Naive B cell (primary cell): ENCODE results near the gene SYNC. TPM values are rescaled to one million over a fixed set of nuclear protein-coding genes. Genes with fewer than 3 reads are reported as not detected.
"Not testable (repeated sequence)": the region's sequence is repeated elsewhere in the genome, so short reads cannot be mapped to it uniquely, and the experiment has no call there.

Source experiments
- ATAC-seq, 2 donors: fragments of 150-1000 bp; cut with Tn5 transposase; 2 replicates each; pipeline ENCODE4 v1.10.0; 2021; ENCODE audit warnings: low read depth in 2 of 2, mild to moderate bottlenecking in 2 of 2, moderate library complexity in 2 of 2
- DNase-seq: peaks from one replicate; pipeline ENCODE4 v3.0.0; 2022
- H3K27ac Mint-ChIP-seq, 6 donors: one replicate each; pipeline ENCODE4 v1.8.0; 2020 to 2022; ENCODE audit warnings: mild to moderate bottlenecking in 6 of 6, mixed read lengths in 6 of 6, moderate library complexity in 5 of 6, inconsistent platforms in 2 of 6
- H3K27me3 Mint-ChIP-seq, 3 donors: one replicate each; pipeline ENCODE4 v1.8.0; 2021 to 2022; ENCODE audit warnings: mixed read lengths in 3 of 3, mild to moderate bottlenecking in 1 of 3
- H3K36me3 Mint-ChIP-seq, 2 donors: one replicate each; pipeline ENCODE4 v1.8.0; 2020 to 2022; ENCODE audit warnings: mixed read lengths in 2 of 2, inconsistent platforms in 1 of 2, mild to moderate bottlenecking in 1 of 2
- H3K4me1 Mint-ChIP-seq, 3 donors: one replicate each; pipeline ENCODE4 v1.8.0; 2020 to 2022; ENCODE audit warnings: mixed read lengths in 3 of 3, inconsistent platforms in 1 of 3, mild to moderate bottlenecking in 1 of 3, moderate library complexity in 1 of 3
- H3K4me3 Mint-ChIP-seq, 8 donors: one replicate each; pipeline ENCODE4 v1.8.0; 2020 to 2022; ENCODE audit warnings: mild to moderate bottlenecking in 8 of 8, mixed read lengths in 8 of 8, moderate library complexity in 8 of 8, inconsistent platforms in 2 of 8
- H3K9me3 Mint-ChIP-seq, 7 donors: one replicate each; pipeline ENCODE4 v1.8.0; 2020 to 2022; ENCODE audit warnings: mixed read lengths in 7 of 7, mild to moderate bottlenecking in 5 of 7, inconsistent platforms in 2 of 7, moderate library complexity in 1 of 7
- polyA plus RNA-seq, 6 donors: library from polyadenylated mRNA; unstranded; fragments of 300-500 nt; fragmentation: Illumina TruSeq; gene quantifications; one replicate each; pipeline ENCODE4 v1.2.3, GENCODE V29; 2021; ENCODE audit warnings: low read depth in 6 of 6

Gene SYNC
- polyA plus RNA-seq, 6 donors from 2014 or later, result not detected

- ATAC-seq (no peak), DNase-seq (no peak)
- Mint-ChIP-seq H3K4me3 (no peak overlapping the region), H3K27me3 (no peaks in the 10 kb centered on the region), H3K27ac (peak overlapping the region in 4 of 6 donors; percentile 11 to 94 (median 63)), H3K36me3 (peaks cover 0 to 10% of the 10 kb centered on the region in 2 donors), H3K9me3 (no peaks in the 10 kb centered on the region), H3K4me1 (peaks cover 0 to 3% (median 0%) of the 10 kb centered on the region in 3 donors)
These were observed 65.5 kb downstream of the SYNC start for GRCh38 chr1:32636914-32637645.

GRCh38 chr1:32635508-32636277 is 66.9 kb downstream of the SYNC start:
- Mint-ChIP-seq H3K4me3 (no peak overlapping the region), H3K4me1 (peaks cover 0 to 3% (median 0%) of the 10 kb centered on the region in 3 donors), H3K9me3 (no peaks in the 10 kb centered on the region), H3K36me3 (peaks cover 0 to 10% of the 10 kb centered on the region in 2 donors), H3K27ac (peak overlapping the region in 1 of 6 donors; percentile 16), H3K27me3 (no peaks in the 10 kb centered on the region)
- no peak for DNase-seq
- no peak for ATAC-seq

GRCh38 chr1:32632829-32633228 is 69.7 kb downstream of the SYNC start:
- Mint-ChIP-seq H3K9me3 (no peaks in the 10 kb centered on the region), H3K4me1 (peaks cover 0 to 3% (median 0%) of the 10 kb centered on the region in 3 donors), H3K27me3 (no peaks in the 10 kb centered on the region), H3K27ac (no peak overlapping the region), H3K4me3 (no peak overlapping the region), H3K36me3 (peaks cover 0 to 10% of the 10 kb centered on the region in 2 donors)
- ATAC-seq, result no peak
- no peak for DNase-seq

GRCh38 chr1:32630173-32630572 is 72.4 kb downstream of the SYNC start:
- not testable (repeated sequence) for H3K27me3 Mint-ChIP-seq, DNase-seq, H3K27ac Mint-ChIP-seq, H3K9me3 Mint-ChIP-seq, H3K4me1 Mint-ChIP-seq, ATAC-seq
- Mint-ChIP-seq H3K4me3 (peak overlapping the region in 1 of 8 donors; percentile 42), H3K36me3 (peaks cover 0 to 19% of the 10 kb centered on the region in 2 donors)

Other genes with a start within 250 kb of the SYNC start
- not detected for gene ZBTB8B, start 237.7 kb downstream of the SYNC start, polyA plus RNA-seq
- gene ZBTB8A, start 163.3 kb downstream of the SYNC start, polyA plus RNA-seq, result not detected
- gene ZBTB8OS, start 52.2 kb downstream of the SYNC start, polyA plus RNA-seq, result 10 to 100 TPM; 63.2 to 99.7 (median 85.8) TPM
- 100 to 1,000 TPM; 307 to 561 (median 336) TPM for gene RBBP4, start 51.6 kb downstream of the SYNC start, polyA plus RNA-seq
- gene YARS1, start 114.6 kb upstream of the SYNC start, polyA plus RNA-seq, result 10 to 100 TPM; 26.0 to 43.9 (median 35.1) TPM
- 10 to 100 TPM in 5 of 6 donors, 1 to 10 TPM in 1; 3.6 to 24.5 (median 16.3) TPM for gene S100PBP, start 114.9 kb upstream of the SYNC start, polyA plus RNA-seq
- under 1 TPM in 1 of 6 donors, not detected in 5; 0.20 TPM for gene FNDC5, start 168.1 kb upstream of the SYNC start, polyA plus RNA-seq
- not detected for gene HPCA, start 183.7 kb upstream of the SYNC start, polyA plus RNA-seq
- not detected for gene TMEM54, start 198.6 kb upstream of the SYNC start, polyA plus RNA-seq